SH-SY5Y (cell line): ENCODE measurements around the gene FEZF1.

Experiments used
- GATA2 ChIP-seq: IDR thresholded peaks from 2 replicates; pipeline ENCODE4 v1.6.1; 2011; ENCODE audit warnings: mild to moderate bottlenecking, low read depth, low read length
- GATA3 ChIP-seq: IDR thresholded peaks from 2 replicates; pipeline ENCODE4 v1.6.1; 2011; ENCODE audit warnings: low read depth, mild to moderate bottlenecking, low read length, moderate library complexity

- no peak for TF ChIP-seq GATA2
- no peak for TF ChIP-seq GATA3
Observed at GRCh38 chr7:122314284-122314683, 9.7 kb upstream of the FEZF1 start.
